HepG2 (cell line): ENCODE data around the gene KCTD13. TPM values are rescaled to one million over a fixed set of nuclear protein-coding genes. Genes with fewer than 3 reads are reported as not detected.

ENCODE experiments used
- ARID5B ChIP-seq: IDR thresholded peaks from 2 replicates; pipeline ENCODE4 v1.4.0; 2020; ENCODE audit warnings: mild to moderate bottlenecking, missing genetic modification reagents
- CEBPB ChIP-seq: IDR thresholded peaks from 2 replicates; pipeline ENCODE4 v1.6.1; 2011; ENCODE audit warnings: low read depth, low read length, improper control_type of control experiment, borderline replicate concordance
- FOXO1 ChIP-seq: sonication (generic); formaldehyde crosslinking; IDR thresholded peaks from 2 replicates; pipeline ENCODE4 v1.4.0; 2020; ENCODE audit warnings: missing genetic modification reagents
- GPBP1L1 ChIP-seq: sonication (generic); formaldehyde crosslinking; IDR thresholded peaks from 2 replicates; pipeline ENCODE4 v1.5.0; 2020; ENCODE audit warnings: mild to moderate bottlenecking, missing genetic modification reagents
- MLXIP ChIP-seq: sonication (generic); formaldehyde crosslinking; IDR thresholded peaks from 2 replicates; pipeline ENCODE4 v1.9.0; 2021; ENCODE audit warnings: missing genetic modification reagents, borderline replicate concordance
- SRY ChIP-seq: sonication (generic); formaldehyde crosslinking; IDR thresholded peaks from 2 replicates; pipeline ENCODE4 v1.8.0; 2022; ENCODE audit warnings: mild to moderate bottlenecking, missing genetic modification reagents
- ZBED4 ChIP-seq: sonication (generic); formaldehyde crosslinking; IDR thresholded peaks from 2 replicates; pipeline ENCODE4 v1.4.0; 2020; ENCODE audit warnings: missing genetic modification reagents, borderline replicate concordance
- ZFP90 ChIP-seq: sonication (generic); formaldehyde crosslinking; IDR thresholded peaks from 2 replicates; pipeline ENCODE4 v1.8.0; 2022; ENCODE audit warnings: missing genetic modification reagents, mild to moderate bottlenecking, inconsistent platforms, borderline replicate concordance
- ZNF101 ChIP-seq: sonication (generic); formaldehyde crosslinking; IDR thresholded peaks from 2 replicates; pipeline ENCODE4 v1.4.0; 2020; ENCODE audit warnings: mild to moderate bottlenecking, low read depth, missing genetic modification reagents, borderline replicate concordance
- ZNF33A ChIP-seq: sonication (generic); formaldehyde crosslinking; IDR thresholded peaks from 2 replicates; pipeline ENCODE4 v1.5.1; 2020; ENCODE audit warnings: missing genetic modification reagents, mild to moderate bottlenecking, moderate library complexity, borderline replicate concordance
- ZNF33B ChIP-seq: sonication (generic); formaldehyde crosslinking; IDR thresholded peaks from 2 replicates; pipeline ENCODE4 v1.5.1; 2020; ENCODE audit warnings: mild to moderate bottlenecking, missing genetic modification reagents
- ZNF510 ChIP-seq: sonication (generic); formaldehyde crosslinking; IDR thresholded peaks from 2 replicates; pipeline ENCODE4 v1.4.0; 2020; ENCODE audit warnings: low read depth, mild to moderate bottlenecking, missing genetic modification reagents
- ZNF703 ChIP-seq: sonication (generic); formaldehyde crosslinking; IDR thresholded peaks from 2 replicates; pipeline ENCODE4 v1.5.1; 2020; ENCODE audit warnings: missing genetic modification reagents, mild to moderate bottlenecking, moderate library complexity, borderline replicate concordance
- ZNF773 ChIP-seq: sonication (generic); formaldehyde crosslinking; IDR thresholded peaks from 2 replicates; pipeline ENCODE4 v1.4.0; 2020; ENCODE audit warnings: missing genetic modification reagents, borderline replicate concordance
- polyA plus RNA-seq, 8 experiments: library from polyadenylated mRNA; depleted of rRNA in 3 of 8; stranded (reverse) in 7 of 8; unstranded in 1 of 8; fragments of >200 nt; fragmentation: Illumina TruSeq in 4 of 8; extraction: Trizol in 4 of 8; gene quantifications; 2 replicates each; pipeline versions ENCODE4 v1.2.1 to v1.2.3, GENCODE V29; 2011 to 2016; ENCODE audit warnings: low read depth in 4 of 8, missing spikeins in 1 of 8, mixed read lengths in 1 of 8; ENCODE audit not compliant: insufficient read depth in 1 of 8
- total RNA-seq, 5 experiments: library from RNA; depleted of rRNA; stranded (reverse); fragments of >200 nt; fragmentation: Illumina TruSeq; extraction: Trizol; gene quantifications; 2 replicates each; pipeline ENCODE4 v1.2.3, GENCODE V29; 2016; ENCODE audit warnings: low read depth in 1 of 5

Gene KCTD13
- total and polyA plus RNA-seq, 2 of the 13 experiments (the other 11 are each of a cell fraction or from before 2014, with no cell fraction given) = 6.3 to 14.7 TPM

GRCh38 chr16:29900102-29900887, 25.7 kb downstream of the KCTD13 start, which contains the start of gene ASPHD1 (continued):
- TF ChIP-seq ARID5B (peak; percentile 44), ZNF33B (CRISPR knock-in tag) (no peak), ZNF703 (CRISPR knock-in tag) (no peak), ZNF510 (no peak; the same call in 1 of the 2 replicates), GPBP1L1 (CRISPR knock-in tag) (no peak), SRY (peak; percentile 99), MLXIP (CRISPR knock-in tag) (no peak), ZNF33A (CRISPR knock-in tag) (no peak), ZBED4 (CRISPR knock-in tag) (no peak; the same call in 1 of the 2 replicates), ZNF101 (CRISPR knock-in tag) (no peak), ZFP90 (CRISPR knock-in tag) (no peak; the same call in none of the 2 replicates), FOXO1 (no peak), CEBPB (no peak), ZNF773 (CRISPR knock-in tag) (no peak; the same call in 1 of the 2 replicates)
